HG02588 (cell line): Measurements from ENCODE around the gene TCIRG1.

Source experiments
- ATAC-seq: cut with Tn5 transposase; IDR thresholded peaks from one replicate; pipeline ENCODE4 v1.9.1; 2021; ENCODE audit warnings: mild to moderate bottlenecking, moderate library complexity; ENCODE audit not compliant: unreplicated experiment

Gene TCIRG1

GRCh38 chr11:68004551-68005335, 34.1 kb upstream of the TCIRG1 start:
- ATAC-seq: no peak

- no peak for ATAC-seq
These were observed 32.1 kb upstream of the TCIRG1 start for GRCh38 chr11:68006606-68007166.

- no peak for ATAC-seq
These were observed 31.1 kb upstream of the TCIRG1 start for GRCh38 chr11:68007498-68008380.

GRCh38 chr11:68008381-68009337, 30.2 kb upstream of the TCIRG1 start:
- ATAC-seq: no peak

GRCh38 chr11:68009391-68010089, 29.3 kb upstream of the TCIRG1 start:
- ATAC-seq: no peak

- no peak for ATAC-seq
These were observed 28.5 kb upstream of the TCIRG1 start, which contains the start of gene ALDH3B1 for GRCh38 chr11:68010090-68011041. ALDH3B1 (plus strand) TSS chr11:68010327; CDS start chr11:68015298, 4,971 bp downstream.

GRCh38 chr11:68011051-68011943, 27.5 kb upstream of the TCIRG1 start:
- ATAC-seq: no peak

- ATAC-seq: no peak
These were observed 26.6 kb upstream of the TCIRG1 start for GRCh38 chr11:68012044-68012842.

GRCh38 chr11:68012843-68013610, 25.8 kb upstream of the TCIRG1 start:
- ATAC-seq: no peak

- no peak for ATAC-seq
These were observed 25.1 kb upstream of the TCIRG1 start for GRCh38 chr11:68013611-68014156.

GRCh38 chr11:68014157-68014946, 24.5 kb upstream of the TCIRG1 start:
- no peak for ATAC-seq

- ATAC-seq: no peak
These were observed 23.8 kb upstream of the TCIRG1 start for GRCh38 chr11:68014947-68015447.

GRCh38 chr11:68015467-68015866, 23.4 kb upstream of the TCIRG1 start:
- no peak for ATAC-seq

- ATAC-seq: no peak
These were observed 22.5 kb upstream of the TCIRG1 start for GRCh38 chr11:68016161-68016903.
